Endothelial cell of umbilical vein (primary cell): ENCODE measurements around the gene TNIP3.

Source experiments
- CTCF ChIP-seq, 2 donors: IDR thresholded peaks; 1 replicate in 1 of 2; 2 replicates in 1 of 2; pipeline ENCODE4 v1.5.1; 2011; ENCODE audit warnings: low read length in 2 of 2, mild to moderate bottlenecking in 2 of 2, moderate library complexity in 2 of 2, control low read depth in 1 of 2, inconsistent platforms in 1 of 2, low read depth in 1 of 2; ENCODE audit not compliant: insufficient read depth in 1 of 2; ENCODE audit errors: extremely low read depth in 1 of 2
- EZH2 ChIP-seq: IDR thresholded peaks from 2 replicates; pipeline ENCODE4 v1.6.1; 2012; ENCODE audit warnings: borderline replicate concordance, low read depth, mild to moderate bottlenecking, moderate library complexity, low read length, inconsistent platforms; ENCODE audit not compliant: severe bottlenecking
- FOS ChIP-seq: IDR thresholded peaks from 2 replicates; pipeline ENCODE4 v1.6.1; 2011; ENCODE audit warnings: mild to moderate bottlenecking, low read length, moderate library complexity, borderline replicate concordance; ENCODE audit not compliant: insufficient read depth
- GATA2 ChIP-seq: IDR thresholded peaks from 2 replicates; pipeline ENCODE4 v1.7.0; 2011; ENCODE audit warnings: low read depth, mild to moderate bottlenecking, moderate library complexity, mixed read lengths, low read length; ENCODE audit not compliant: insufficient read length, insufficient read depth
- JUN ChIP-seq: IDR thresholded peaks from 2 replicates; pipeline ENCODE4 v1.6.1; 2011; ENCODE audit warnings: borderline replicate concordance, low read depth; ENCODE audit not compliant: insufficient read length, insufficient read depth
- MAX ChIP-seq: IDR thresholded peaks from 2 replicates; pipeline ENCODE4 v1.6.1; 2011; ENCODE audit not compliant: insufficient read depth, insufficient read length
- MYC ChIP-seq: IDR thresholded peaks from one replicate; pipeline ENCODE4 v1.6.1; 2011; ENCODE audit warnings: mild to moderate bottlenecking, low read depth, low read length
- POLR2A ChIP-seq: IDR thresholded peaks from 2 replicates; pipeline ENCODE4 v1.6.1; 2012; ENCODE audit warnings: low read depth, mild to moderate bottlenecking, control low read depth, low read length
- POLR2AphosphoS5 ChIP-seq: IDR thresholded peaks from 2 replicates; pipeline ENCODE4 v1.6.1; 2012; ENCODE audit warnings: low read depth, mild to moderate bottlenecking, control low read depth, low read length, moderate library complexity; ENCODE audit not compliant: insufficient read depth

GRCh38 chr4:121150486-121150885, 13.6 kb downstream of the TNIP3 start:
- TF ChIP-seq FOS (no peak), CTCF (IDR thresholded peaks at IDR 0.05; ENCODE audit: extremely low read depth in 1 of 2, insufficient read depth in 1 of 2, low read depth in 1 of 2, low read length in 2 of 2) (no peak), POLR2AphosphoS5 (no peak), EZH2 (no peak), POLR2A (no peak), MAX (no peak), GATA2 (no peak), MYC (no peak), JUN (no peak)
